OCI-LY1 (cell line): ENCODE results near the gene B3GNT8.

Experiments used
- CTCF ChIP-seq: fragments of 200-600 bp; sonication (generic), shearing (Covaris generic); IDR thresholded peaks from 2 replicates; pipeline ENCODE4 v1.5.1; 2017; ENCODE audit warnings: mild to moderate bottlenecking, antibody characterized with exemption, low read length, moderate library complexity, mixed read lengths
- EZH2 ChIP-seq: fragments of 200-600 bp; sonication (generic), shearing (Covaris generic); IDR thresholded peaks from 2 replicates; pipeline ENCODE4 v1.8.0; 2017; ENCODE audit warnings: borderline replicate concordance, mixed run types, mild to moderate bottlenecking, antibody characterized with exemption, low read length, moderate library complexity, mixed read lengths

- no peak for TF ChIP-seq CTCF
- TF ChIP-seq EZH2 = no peak
These were observed 3.7 kb upstream of the B3GNT8 start for GRCh38 chr19:41430922-41431321.
